ENCODE measurements around the gene OR2A2.

GRCh38 chr7:144113651-144114050 lies 4.3 kb downstream of the OR2A2 start:
- TF ChIP-seq CTCF (IDR thresholded peaks at IDR 0.05) (no peak), POLR2A (IDR thresholded peaks at IDR 0.05) (no peak)
